OCI-LY3 (cell line): ENCODE data around the gene ATP6V1G3.

Experiments
- H2AFZ ChIP-seq: fragments of 200-600, 300-600 bp; shearing (Covaris generic); 2 replicates; pipeline ENCODE4 v1.6.0; 2014; ENCODE audit warnings: antibody characterized with exemption, low read depth, low read length
- H3K27ac ChIP-seq: fragments of 200-600, 300-600 bp; sonication (generic); 2 replicates; pipeline ENCODE4 v1.5.1; 2014; ENCODE audit warnings: mild to moderate bottlenecking, low read length, moderate library complexity, mixed read lengths
- H3K27me3 ChIP-seq: fragments of 200-600, 300-600 bp; sonication (generic); 2 replicates; pipeline ENCODE4 v1.6.1; 2014; ENCODE audit warnings: low read depth, low read length, mixed read lengths
- H3K36me3 ChIP-seq: fragments of 200-600, 300-600 bp; sonication (generic); replicated peaks from 2 replicates; pipeline ENCODE3; 2014; ENCODE audit warnings: low read depth, low read length, mixed read lengths
- H3K4me1 ChIP-seq: fragments of 300-600, 200-600 bp; sonication (generic); 2 replicates; pipeline ENCODE4 v1.6.1; 2014; ENCODE audit warnings: low read length, mixed read lengths
- H3K4me2 ChIP-seq: fragments of 200-600, 300-600 bp; sonication (generic); 2 replicates; pipeline ENCODE4 v1.6.1; 2014; ENCODE audit warnings: low read length, mixed read lengths
- H3K4me3 ChIP-seq: fragments of 300-600, 200-600 bp; sonication (generic); 2 replicates; pipeline ENCODE4 v1.5.1; 2014; ENCODE audit warnings: antibody characterized with exemption, mild to moderate bottlenecking, low read length, moderate library complexity
- H3K79me2 ChIP-seq: fragments of 300-600, 200-600 bp; shearing (Covaris generic); 2 replicates; pipeline ENCODE4 v1.6.1; 2014; ENCODE audit warnings: mild to moderate bottlenecking, low read length, mixed read lengths
- H3K9ac ChIP-seq: fragments of 300-600, 200-600 bp; shearing (Covaris generic); 2 replicates; pipeline ENCODE4 v1.6.0; 2014; ENCODE audit warnings: mild to moderate bottlenecking, low read length, moderate library complexity
- H3K9me3 ChIP-seq: fragments of 200-600, 300-600 bp; shearing (Covaris generic); 2 replicates; pipeline ENCODE4 v1.6.1; 2014; ENCODE audit warnings: low read length, mixed read lengths; ENCODE audit not compliant: insufficient read depth
- H4K20me1 ChIP-seq: fragments of 200-600, 300-600 bp; sonication (generic); 2 replicates; pipeline ENCODE4 v1.6.1; 2016; ENCODE audit warnings: low read length, mixed read lengths; ENCODE audit not compliant: insufficient read depth
- EZH2phosphoT487 ChIP-seq: fragments of 200-600 bp; shearing (Covaris generic); IDR thresholded peaks from 2 replicates; pipeline ENCODE4 v1.6.1; 2018; ENCODE audit warnings: antibody characterized with exemption, mixed run types, low read depth
- TF ChIP-seq, protein P1 (sequence below): fragments of 200-600, 300-600 bp; sonication (generic); IDR thresholded peaks from 2 replicates; pipeline ENCODE4 v1.5.1; 2014; ENCODE audit warnings: antibody characterized with exemption, low read length, low read depth

ATP6V1G3 gene

DNA sequence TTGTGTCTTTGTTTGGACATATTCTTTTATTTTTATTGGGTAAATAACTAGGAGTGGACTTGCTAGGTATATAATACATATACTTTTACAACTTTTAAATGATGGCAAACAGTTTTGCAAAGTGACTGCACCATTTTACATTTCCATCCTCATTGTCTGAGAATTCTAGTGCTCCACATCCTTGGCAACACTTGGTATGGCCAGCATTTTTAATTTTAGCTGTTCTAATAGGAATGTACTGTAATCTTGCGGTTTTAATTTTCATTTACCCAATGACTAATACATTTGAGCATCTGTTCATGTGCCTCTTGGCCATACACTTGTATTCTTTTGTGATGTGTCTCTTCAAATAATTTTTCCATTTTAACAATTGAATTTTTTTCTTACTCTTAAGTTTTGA is 37.0 kb upstream of the ATP6V1G3 start:
- H3K79me2 ChIP-seq, result no peaks in the 10 kb centered on the region
- H3K27ac ChIP-seq, result no peak overlapping the region
- H2AFZ ChIP-seq, result no peak overlapping the region
- H3K4me1 ChIP-seq, result peaks cover 36% of the 10 kb centered on the region
- H3K27me3 ChIP-seq, result no peaks in the 10 kb centered on the region
- TF ChIP-seq, protein P1, sequence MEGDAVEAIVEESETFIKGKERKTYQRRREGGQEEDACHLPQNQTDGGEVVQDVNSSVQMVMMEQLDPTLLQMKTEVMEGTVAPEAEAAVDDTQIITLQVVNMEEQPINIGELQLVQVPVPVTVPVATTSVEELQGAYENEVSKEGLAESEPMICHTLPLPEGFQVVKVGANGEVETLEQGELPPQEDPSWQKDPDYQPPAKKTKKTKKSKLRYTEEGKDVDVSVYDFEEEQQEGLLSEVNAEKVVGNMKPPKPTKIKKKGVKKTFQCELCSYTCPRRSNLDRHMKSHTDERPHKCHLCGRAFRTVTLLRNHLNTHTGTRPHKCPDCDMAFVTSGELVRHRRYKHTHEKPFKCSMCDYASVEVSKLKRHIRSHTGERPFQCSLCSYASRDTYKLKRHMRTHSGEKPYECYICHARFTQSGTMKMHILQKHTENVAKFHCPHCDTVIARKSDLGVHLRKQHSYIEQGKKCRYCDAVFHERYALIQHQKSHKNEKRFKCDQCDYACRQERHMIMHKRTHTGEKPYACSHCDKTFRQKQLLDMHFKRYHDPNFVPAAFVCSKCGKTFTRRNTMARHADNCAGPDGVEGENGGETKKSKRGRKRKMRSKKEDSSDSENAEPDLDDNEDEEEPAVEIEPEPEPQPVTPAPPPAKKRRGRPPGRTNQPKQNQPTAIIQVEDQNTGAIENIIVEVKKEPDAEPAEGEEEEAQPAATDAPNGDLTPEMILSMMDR, result no peak
- no peak for TF ChIP-seq EZH2phosphoT487
- H3K4me2 ChIP-seq, result no peak overlapping the region
- no peak overlapping the region for H3K9ac ChIP-seq
- H3K36me3 ChIP-seq, result no peaks in the 10 kb centered on the region
- H4K20me1 ChIP-seq, result no peaks in the 10 kb centered on the region
- H3K9me3 ChIP-seq, result no peaks in the 10 kb centered on the region
- no peak overlapping the region for H3K4me3 ChIP-seq

DNA sequence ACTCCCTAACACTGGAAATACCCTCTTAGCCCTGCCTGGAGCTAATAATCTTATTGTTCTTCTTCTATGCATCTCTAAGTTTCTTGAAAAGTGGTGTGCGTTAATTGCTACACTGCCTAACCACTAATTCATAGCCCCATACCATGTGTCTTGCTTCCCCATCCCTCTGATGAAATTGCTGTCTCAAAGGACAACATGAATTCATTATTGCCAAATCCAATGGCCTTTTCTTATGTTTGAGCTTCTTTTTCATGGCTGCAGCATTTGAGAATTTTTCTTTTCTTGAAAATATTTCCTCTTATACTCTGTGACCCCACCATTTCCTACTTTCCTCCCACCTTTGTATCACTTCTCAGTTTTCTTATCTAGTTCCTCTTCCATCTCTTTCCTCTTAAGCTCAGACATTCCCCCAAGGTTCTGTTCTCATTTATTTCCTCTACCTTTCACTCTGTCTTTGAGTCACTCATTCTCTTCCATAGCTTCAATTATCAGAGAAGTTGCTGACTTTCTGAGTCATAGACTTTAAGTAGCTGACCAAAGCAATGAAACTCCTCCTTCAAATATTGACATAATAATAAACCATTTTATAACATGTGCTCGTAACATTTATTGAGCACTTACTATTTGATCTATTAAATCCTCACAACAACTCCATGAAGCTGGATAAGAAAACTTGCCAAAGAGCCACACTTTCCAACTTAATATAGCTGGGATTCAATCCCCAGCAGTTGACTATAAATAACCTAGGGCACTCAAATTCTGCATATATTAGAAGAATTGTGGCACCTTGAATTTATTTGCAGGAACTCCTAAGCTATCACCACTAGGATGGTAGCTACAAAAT is 35.5 kb upstream of the ATP6V1G3 start:
- peak overlapping the region; percentile 28 for H3K4me3 ChIP-seq
- H3K27ac ChIP-seq, result peak overlapping the region; percentile 84

DNA sequence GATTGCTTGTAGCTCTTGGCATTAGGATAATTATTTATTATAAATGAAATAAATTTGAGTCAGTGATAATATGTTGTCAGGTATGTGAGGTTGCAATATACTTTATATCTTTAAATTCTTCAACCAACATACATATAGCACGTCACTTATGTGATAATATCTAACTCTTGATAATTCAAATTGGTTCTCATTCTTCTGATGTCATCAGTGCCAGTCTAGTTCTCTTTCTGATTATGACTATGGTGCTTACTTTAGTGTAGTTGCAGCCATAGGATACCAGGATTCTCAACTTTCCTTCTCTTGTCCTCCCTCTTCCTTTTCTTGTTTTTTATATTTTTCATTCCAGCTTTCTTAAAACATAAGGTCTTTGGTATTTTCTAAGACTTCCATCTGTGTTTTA is 34.8 kb upstream of the ATP6V1G3 start:
- no peak overlapping the region for H2AFZ ChIP-seq

More for the DNA sequence above, 35.5 kb upstream of the ATP6V1G3 start:
- Histone ChIP-seq H3K4me2 (peak overlapping the region; percentile 54), H3K9me3 (no peaks in the 10 kb centered on the region), H3K79me2 (no peaks in the 10 kb centered on the region), H3K4me1 (peaks cover 36% of the 10 kb centered on the region), H3K36me3 (no peaks in the 10 kb centered on the region), H3K9ac (peak overlapping the region; percentile 34; the same call in 1 of the 2 replicates), H2AFZ (no peak overlapping the region), H4K20me1 (no peaks in the 10 kb centered on the region), H3K27me3 (no peaks in the 10 kb centered on the region)
- no peak for TF ChIP-seq EZH2phosphoT487
- TF ChIP-seq, protein P1, result no peak

DNA sequence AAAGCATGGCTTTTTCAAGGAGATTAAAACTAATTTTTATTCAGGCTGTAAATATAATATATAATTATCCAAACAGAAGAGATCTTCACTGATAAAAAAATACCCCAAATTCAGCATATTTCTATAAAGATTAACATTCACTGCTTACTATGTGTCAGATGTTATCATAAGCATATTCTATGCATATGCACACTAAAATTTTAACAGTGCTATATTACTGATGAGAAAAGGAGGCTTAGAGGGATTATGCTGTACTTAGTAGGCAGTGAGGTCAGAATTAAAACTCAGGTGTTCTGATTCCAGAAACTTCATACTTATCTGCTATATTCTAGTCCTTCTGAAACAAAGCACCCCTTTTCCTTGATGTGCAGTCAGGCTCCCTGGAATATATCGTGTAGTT is 33.8 kb upstream of the ATP6V1G3 start:
- no peak overlapping the region for H3K27ac ChIP-seq
- no peak overlapping the region for H2AFZ ChIP-seq
- no peaks in the 10 kb centered on the region for H3K27me3 ChIP-seq
- no peaks in the 10 kb centered on the region for H3K79me2 ChIP-seq
- TF ChIP-seq EZH2phosphoT487, result no peak
- TF ChIP-seq, protein P1, result no peak
- peaks cover 36% of the 10 kb centered on the region for H3K4me1 ChIP-seq
- no peak overlapping the region for H3K4me2 ChIP-seq
- H3K9me3 ChIP-seq, result no peaks in the 10 kb centered on the region
- no peaks in the 10 kb centered on the region for H4K20me1 ChIP-seq
- H3K36me3 ChIP-seq, result no peaks in the 10 kb centered on the region
- H3K4me3 ChIP-seq, result no peak overlapping the region
- H3K9ac ChIP-seq, result no peak overlapping the region

More for the DNA sequence above, 34.8 kb upstream of the ATP6V1G3 start:
- H3K9ac ChIP-seq, result peak overlapping the region; percentile 34; the same call in 1 of the 2 replicates
- TF ChIP-seq, protein P1, result no peak
- TF ChIP-seq EZH2phosphoT487, result no peak
- H3K4me1 ChIP-seq, result peaks cover 36% of the 10 kb centered on the region
- H3K79me2 ChIP-seq, result no peaks in the 10 kb centered on the region
- H3K27me3 ChIP-seq, result no peaks in the 10 kb centered on the region
- no peaks in the 10 kb centered on the region for H3K9me3 ChIP-seq
- peak overlapping the region; percentile 84 for H3K27ac ChIP-seq
- H3K4me2 ChIP-seq, result peak overlapping the region; percentile 54
- H3K36me3 ChIP-seq, result no peaks in the 10 kb centered on the region
- no peaks in the 10 kb centered on the region for H4K20me1 ChIP-seq
- H3K4me3 ChIP-seq, result peak overlapping the region; percentile 28; the same call in 1 of the 2 replicates
